HG03045 (cell line): ENCODE results near the gene SH3BP5.
A peak's percentile ranks its signal among the peaks of the same experiment; 100 is the strongest.

Source experiments
- ATAC-seq: cut with Tn5 transposase; IDR thresholded peaks from one replicate; pipeline ENCODE4 v1.9.1; 2021; ENCODE audit warnings: mild to moderate bottlenecking, moderate library complexity; ENCODE audit not compliant: unreplicated experiment

Gene SH3BP5

GRCh38 chr3:15207836-15208504 lies 124.4 kb downstream of the SH3BP5 start:
- no peak for ATAC-seq

- ATAC-seq: peak; percentile 24
These were observed 125.5 kb downstream of the SH3BP5 start for GRCh38 chr3:15206662-15207576.

- peak; percentile 87 for ATAC-seq
These were observed 126.3 kb downstream of the SH3BP5 start, which contains the start of gene CAPN7 for GRCh38 chr3:15205934-15206661. Gene CAPN7, plus strand, starts transcription at chr3:15206246. Its CDS starts 250 bp downstream, at chr3:15206496.

- no peak for ATAC-seq
These were observed 126.9 kb downstream of the SH3BP5 start for GRCh38 chr3:15205482-15205933.
